Astrocyte (in vitro differentiated cells and primary cell): ENCODE data around the gene FER.
"Not testable (repeated sequence)": the region's sequence is repeated elsewhere in the genome, so short reads cannot be mapped to it uniquely, and the experiment has no call there.

Experiments
- CTCF ChIP-seq: IDR thresholded peaks from 2 replicates; pipeline ENCODE4 v1.5.1; 2011; ENCODE audit warnings: low read depth, mild to moderate bottlenecking, inconsistent platforms, low read length, moderate library complexity; ENCODE audit not compliant: insufficient read depth
- EZH2 ChIP-seq: IDR thresholded peaks from 2 replicates; pipeline ENCODE4 v1.6.1; 2012; ENCODE audit warnings: mild to moderate bottlenecking, low read length, inconsistent platforms; ENCODE audit not compliant: insufficient read depth

GRCh38 chr5:108700388-108700787 is 47.3 kb upstream of the FER start:
- TF ChIP-seq CTCF, EZH2: not testable (repeated sequence)
